IMR-90 (cell line): ENCODE measurements around the gene POTEC. TPM values are rescaled to one million over a fixed set of nuclear protein-coding genes. Genes with fewer than 3 reads are reported as not detected.
"Not testable (repeated sequence)": the region's sequence is repeated elsewhere in the genome, so short reads cannot be mapped to it uniquely, and the experiment has no call there.

Experiments
- ATAC-seq: fragments of 200-7000 bp; cut with Tn5 transposase; 2 replicates; pipeline ENCODE4 v1.9.1; 2020; ENCODE audit warnings: low read depth, mild to moderate bottlenecking, moderate library complexity
- BruUV-seq: library from RNA; stranded (reverse); fragments of 400-500 nt; replicated peaks from 2 replicates; lab custom pipeline; 2021; lab: Mats Ljungman, UMichigan
- CTCF ChIA-PET: fragments of 300-600 bp; formaldehyde crosslinking; extraction: SDS; loops from one replicate; lab custom pipeline; 2021; ENCODE audit warnings: antibody characterized with exemption; lab: Yijun Ruan, JAX
- POLR2A ChIA-PET: fragments of 300-600 bp; sonication (Branson Sonifier 250); formaldehyde crosslinking; loops from one replicate; lab custom pipeline; 2022; ENCODE audit warnings: antibody characterized with exemption; ENCODE audit not compliant: unreplicated experiment; lab: Charles Lee
- DNase-seq: peaks from one replicate; pipeline ENCODE4 v3.0.0; 2013
- H2AFZ ChIP-seq: replicated peaks from 2 replicates; pipeline ENCODE3; 2013; ENCODE audit warnings: low read length, mild to moderate bottlenecking; ENCODE audit not compliant: poor library complexity
- H2AK5ac ChIP-seq: 2 replicates; pipeline ENCODE4 v1.6.1; 2013; ENCODE audit warnings: low read depth, low read length, inconsistent platforms
- H2AK9ac ChIP-seq: replicated peaks from 2 replicates; pipeline ENCODE3; 2013; ENCODE audit warnings: mild to moderate bottlenecking, low read depth, low read length, moderate library complexity; ENCODE audit not compliant: poor library complexity
- H2BK120ac ChIP-seq: 2 replicates; pipeline ENCODE4 v1.6.1; 2013; ENCODE audit warnings: low read depth, low read length, inconsistent platforms
- H2BK15ac ChIP-seq: 3 replicates; pipeline ENCODE4 v1.6.1; 2013; ENCODE audit warnings: low read depth, low read length, inconsistent platforms
- H2BK20ac ChIP-seq: 2 replicates; pipeline ENCODE4 v1.6.1; 2013; ENCODE audit warnings: low read depth, mild to moderate bottlenecking, inconsistent platforms, low read length, moderate library complexity
- H2BK5ac ChIP-seq: 2 replicates; pipeline ENCODE4 v1.6.1; 2013; ENCODE audit warnings: mild to moderate bottlenecking, low read depth, low read length, inconsistent platforms; ENCODE audit not compliant: poor library complexity, severe bottlenecking
- H3K14ac ChIP-seq: replicated peaks from 2 replicates; pipeline ENCODE4 v1.6.1; 2013; ENCODE audit warnings: low read depth, low read length, inconsistent platforms
- H3K18ac ChIP-seq: 2 replicates; pipeline ENCODE4 v1.6.1; 2013; ENCODE audit warnings: low read depth, low read length, control low read depth
- H3K23ac ChIP-seq: 2 replicates; pipeline ENCODE4 v1.6.1; 2013; ENCODE audit warnings: low read depth, low read length, inconsistent platforms
- H3K27ac ChIP-seq: 2 replicates; pipeline ENCODE4 v1.5.1; 2013; ENCODE audit warnings: mild to moderate bottlenecking, control low read depth, low read length; ENCODE audit not compliant: insufficient read depth
- H3K27me3 ChIP-seq: 2 replicates; pipeline ENCODE4 v1.6.1; 2013; ENCODE audit warnings: low read length; ENCODE audit not compliant: control insufficient read depth, insufficient read depth
- H3K36me3 ChIP-seq: 2 replicates; pipeline ENCODE4 v1.6.1; 2013; ENCODE audit warnings: low read length, mixed read lengths; ENCODE audit not compliant: control insufficient read depth, insufficient read depth
- H3K4ac ChIP-seq: 2 replicates; pipeline ENCODE4 v1.6.1; 2013; ENCODE audit warnings: low read depth, low read length, inconsistent platforms
- H3K4me1 ChIP-seq: 2 replicates; pipeline ENCODE4 v1.6.1; 2013; ENCODE audit warnings: low read length, mixed read lengths; ENCODE audit not compliant: control insufficient read depth, insufficient read depth
- H3K4me2 ChIP-seq: 2 replicates; pipeline ENCODE4 v1.6.1; 2013; ENCODE audit warnings: low read depth, mild to moderate bottlenecking, control low read depth, low read length, moderate library complexity
- H3K4me3 ChIP-seq: 2 replicates; pipeline ENCODE4 v1.5.1; 2013; ENCODE audit warnings: low read depth, mild to moderate bottlenecking, control low read depth, low read length, moderate library complexity; ENCODE audit not compliant: insufficient read depth
- H3K56ac ChIP-seq: 2 replicates; pipeline ENCODE4 v1.6.1; 2013; ENCODE audit warnings: low read length, inconsistent platforms; ENCODE audit not compliant: insufficient read depth; ENCODE audit errors: extremely low read depth
- H3K79me1 ChIP-seq, 2 experiments: 2 replicates each; pipeline ENCODE4 v1.6.1; 2013; ENCODE audit warnings: low read length in 2 of 2, inconsistent platforms in 1 of 2, low read depth in 1 of 2
- H3K9ac ChIP-seq: 2 replicates; pipeline ENCODE4 v1.6.1; 2013; ENCODE audit warnings: low read depth, low read length, control low read depth
- H3K9me1 ChIP-seq: 2 replicates; pipeline ENCODE4 v1.6.1; 2013; ENCODE audit warnings: low read length, inconsistent platforms; ENCODE audit not compliant: insufficient read depth
- H3K9me3 ChIP-seq: 2 replicates; pipeline ENCODE4 v1.6.1; 2013; ENCODE audit warnings: low read length; ENCODE audit not compliant: control insufficient read depth, insufficient read depth
- H4K20me1 ChIP-seq: 2 replicates; pipeline ENCODE4 v1.6.1; 2013; ENCODE audit warnings: low read length, inconsistent platforms; ENCODE audit not compliant: insufficient read depth
- H4K5ac ChIP-seq: 2 replicates; pipeline ENCODE4 v1.6.1; 2013; ENCODE audit warnings: mild to moderate bottlenecking, low read depth, low read length, control low read depth
- H4K8ac ChIP-seq, 2 experiments: 2 replicates each; pipeline ENCODE4 v1.6.1; 2013; ENCODE audit warnings: low read depth in 2 of 2, low read length in 2 of 2, control low read depth in 1 of 2, inconsistent platforms in 1 of 2
- H4K91ac ChIP-seq: 2 replicates; pipeline ENCODE4 v1.6.1; 2013; ENCODE audit warnings: low read depth, low read length, inconsistent platforms; ENCODE audit not compliant: insufficient read depth
- WGBS, 2 experiments: methylation state at CpG; one replicate each; pipeline versions ENCODE4 v1.1.5 to v1.1.7; 2013; ENCODE audit warnings: missing lambda C conversion rate in 2 of 2; ENCODE audit not compliant: insufficient read length in 1 of 2; ENCODE audit errors: extremely low coverage in 2 of 2; 5-methylcytosine and 5-hydroxymethylcytosine counted together
- dilution Hi-C: fragments of 300-500 bp; cut with HindIII; formaldehyde crosslinking; loops from one replicate; pipeline ENCODE4 v1.14.3; 2018; ENCODE audit warnings: low sequenced_read_pairs; ENCODE audit not compliant: unreplicated experiment
- in situ Hi-C: fragments of 300-500 bp; cut with MboI; formaldehyde crosslinking; loops from 3 replicates; pipeline ENCODE4 v1.14.3; 2019; ENCODE audit warnings: low sequenced_read_pairs, inconsistent platforms, mixed read lengths
- intact Hi-C: fragments of 100-400 bp; cut with micrococcal nuclease; formaldehyde crosslinking; loops from 2 replicates; pipeline ENCODE4 v1.10.0; 2022
- polyA plus RNA-seq, 3 experiments: library from polyadenylated mRNA; depleted of rRNA; stranded (reverse); fragments of >200 nt; gene quantifications; 2 replicates each; pipeline ENCODE4 v1.2.3, GENCODE V29; 2012; ENCODE audit warnings: low replicate concordance in 1 of 3
- total RNA-seq: library from RNA; depleted of rRNA; stranded (reverse); fragments of >200 nt; gene quantifications from 2 replicates; pipeline ENCODE4 v1.2.3, GENCODE V29; 2012

POTEC gene
- total and polyA plus RNA-seq, 2 of the 4 experiments (the other 2 are of a cell fraction): not detected

DNA sequence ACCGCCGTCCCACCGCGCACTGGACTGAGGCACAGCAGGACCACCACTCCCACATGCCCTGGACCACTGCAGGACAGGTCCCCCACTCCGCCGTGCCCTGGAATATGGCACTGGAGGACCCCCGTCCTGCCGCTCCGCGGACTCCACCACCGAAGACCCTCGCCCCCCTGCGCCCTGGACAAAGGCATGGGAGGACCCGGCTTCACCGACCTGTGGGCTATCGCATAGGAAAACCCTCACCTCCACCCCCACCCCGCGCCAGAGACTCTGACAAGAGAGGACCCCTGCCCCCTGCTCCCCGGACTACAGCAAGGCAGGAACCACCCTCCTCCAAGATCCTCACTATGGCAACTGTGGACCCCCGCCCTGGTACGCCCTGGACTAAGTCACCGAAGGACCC, 68.6 kb downstream of the POTEC start:
- H2BK120ac ChIP-seq, H3K14ac ChIP-seq, CTCF ChIA-PET, H3K56ac ChIP-seq, H3K4me3 ChIP-seq, H3K4me2 ChIP-seq, H3K9ac ChIP-seq, H2BK15ac ChIP-seq, H3K9me1 ChIP-seq, H3K18ac ChIP-seq, ATAC-seq, H3K4me1 ChIP-seq, H4K8ac ChIP-seq, in situ Hi-C loops, H4K91ac ChIP-seq, H2AFZ ChIP-seq, H3K4ac ChIP-seq, POLR2A ChIA-PET, DNase-seq, H3K9me3 ChIP-seq, H2AK5ac ChIP-seq, H2AK9ac ChIP-seq, H3K79me1 ChIP-seq, intact Hi-C loops, H3K36me3 ChIP-seq, H3K27ac ChIP-seq, H3K27me3 ChIP-seq, H2BK20ac ChIP-seq, H4K20me1 ChIP-seq, BruUV-seq, H4K5ac ChIP-seq, H3K23ac ChIP-seq, dilution Hi-C loops, H2BK5ac ChIP-seq: not testable (repeated sequence)
- 100% methylated on average over 1 of the region's 22 CpGs; no CpG with 5 or more reads in 1 of the 2 experiments for WGBS, 2 experiments

DNA sequence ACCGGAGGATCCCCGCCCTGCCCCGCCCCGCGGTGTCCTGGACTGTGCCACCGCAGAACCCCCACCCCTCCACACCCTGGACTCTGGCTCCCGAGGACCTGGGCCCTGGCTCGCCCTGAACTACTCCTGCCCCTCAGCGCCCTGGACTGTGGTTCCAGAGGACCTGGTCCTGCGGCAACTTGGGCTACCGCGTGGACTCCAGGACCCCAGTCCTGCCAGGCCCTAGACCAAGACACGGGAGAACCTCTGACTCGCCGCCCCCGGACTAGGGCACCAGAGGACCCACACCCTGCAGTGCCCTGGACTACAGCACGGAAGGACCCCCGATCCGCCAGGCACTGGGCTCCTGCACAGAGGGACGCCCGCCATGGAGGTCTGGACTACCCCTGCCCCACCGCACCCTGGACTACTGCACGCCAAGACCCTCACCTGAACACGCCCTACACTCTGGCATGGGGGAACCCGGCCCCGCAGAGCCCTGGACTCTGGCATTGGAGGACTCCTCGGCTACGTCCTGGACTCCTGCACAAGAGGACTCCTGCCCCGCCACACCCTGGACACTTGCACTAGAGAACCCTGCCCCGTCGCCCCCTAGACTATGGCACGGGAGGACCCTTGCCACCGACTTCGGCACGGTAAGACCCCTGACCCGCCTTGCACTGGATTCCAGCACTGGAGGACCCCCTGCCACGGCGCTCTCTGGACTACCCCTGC, 69.2 kb downstream of the POTEC start:
- H3K56ac ChIP-seq, H3K4ac ChIP-seq, H4K20me1 ChIP-seq, H4K5ac ChIP-seq, H3K27ac ChIP-seq, H2BK20ac ChIP-seq, H2BK120ac ChIP-seq, ATAC-seq, H3K23ac ChIP-seq, intact Hi-C loops, H3K36me3 ChIP-seq, H3K18ac ChIP-seq, H3K9ac ChIP-seq, dilution Hi-C loops, DNase-seq, H3K27me3 ChIP-seq, in situ Hi-C loops, H4K91ac ChIP-seq, POLR2A ChIA-PET, H3K9me1 ChIP-seq, H2AFZ ChIP-seq, H3K9me3 ChIP-seq, H2AK5ac ChIP-seq, H2AK9ac ChIP-seq, H4K8ac ChIP-seq, H3K14ac ChIP-seq, BruUV-seq, H3K4me2 ChIP-seq, H3K79me1 ChIP-seq, CTCF ChIA-PET, H3K4me3 ChIP-seq, H2BK15ac ChIP-seq, H3K4me1 ChIP-seq, H2BK5ac ChIP-seq: not testable (repeated sequence)
- WGBS, 2 experiments: 87% methylated on average over 5 of the region's 38 CpGs; no CpG with 5 or more reads in 1 of the 2 experiments
